K562 (cell line): ENCODE measurements around the gene SHMT1. TPM values are rescaled to one million over a fixed set of nuclear protein-coding genes. Genes with fewer than 3 reads are reported as not detected.

Experiments used
- ATAC-seq: fragments of 200-7000 bp; cut with Tn5 transposase; 3 replicates; pipeline ENCODE4 v1.9.1; 2020; ENCODE audit warnings: moderate library complexity
- BruUV-seq: library from RNA; stranded (reverse); fragments of 400-500 nt; replicated peaks from 2 replicates; lab custom pipeline; 2021; lab: Mats Ljungman, UMichigan
- CTCF ChIA-PET: fragments of 300-600 bp; formaldehyde crosslinking; extraction: SDS; loops from one replicate; lab custom pipeline; 2021; ENCODE audit warnings: low intra/inter-chr PET ratio; lab: Yijun Ruan, JAX
- POLR2A ChIA-PET: fragments of 300-600, 350-650 bp; sonication (Branson Sonifier 250); formaldehyde crosslinking; extraction: SDS; loops from one replicate; lab custom pipeline; 2021; ENCODE audit warnings: antibody characterized with exemption, inconsistent platforms; lab: Yijun Ruan, JAX
- DNase-seq, 4 experiments: peaks; one replicate each; pipeline versions ENCODE4 v3.0.0 to v3.0.0-alpha.2; 2011 to 2018; ENCODE audit warnings: low spot score in 3 of 4, mixed read lengths in 3 of 4; ENCODE audit errors: extremely low read depth in 1 of 4
- FAIRE-seq: peaks from 2 replicates; lab custom pipeline; 2011; peaks lifted over from hg19 to GRCh38; lab: Jason Lieb, UNC
- H2AFZ ChIP-seq: 2 replicates; pipeline ENCODE4 v1.6.0; 2011; ENCODE audit warnings: low read depth, low read length, control low read depth, inconsistent platforms
- H3K27ac ChIP-seq: fragments of 200-600 bp; 3 replicates; pipeline ENCODE4 v1.8.0; 2011; ENCODE audit warnings: low read depth, mild to moderate bottlenecking, control low read depth, inconsistent platforms, low read length, moderate library complexity, mixed read lengths; ENCODE audit errors: extremely low read depth
- H3K27me3 ChIP-seq, 2 experiments: fragments of 300-600 bp in 1 of 2; 2 replicates in 1 of 2; 3 replicates in 1 of 2; pipeline versions ENCODE4 v1.6.0 to v1.8.0; 2011; ENCODE audit warnings: inconsistent platforms in 2 of 2, low read length in 2 of 2, mild to moderate bottlenecking in 1 of 2, mixed read lengths in 1 of 2, moderate library complexity in 1 of 2; ENCODE audit not compliant: control insufficient read depth in 2 of 2, insufficient read depth in 2 of 2
- H3K36me3 ChIP-seq: fragments of 300-600 bp; 3 replicates; pipeline ENCODE4 v1.8.0; 2011; ENCODE audit warnings: mild to moderate bottlenecking, low read length, inconsistent platforms; ENCODE audit not compliant: control insufficient read depth, insufficient read depth
- H3K4me1 ChIP-seq, 2 experiments: fragments of 200-600 bp in 1 of 2; replicated peaks in 1 of 2; 2 replicates in 1 of 2; 3 replicates in 1 of 2; pipeline versions ENCODE4 v1.5.1 to v1.8.0; 2011; ENCODE audit warnings: inconsistent platforms in 2 of 2, low read length in 2 of 2, mild to moderate bottlenecking in 1 of 2, mixed read lengths in 1 of 2, moderate library complexity in 1 of 2; ENCODE audit not compliant: control insufficient read depth in 2 of 2, insufficient read depth in 2 of 2
- H3K4me2 ChIP-seq: 2 replicates; pipeline ENCODE4 v1.6.1; 2011; ENCODE audit warnings: low read length, control low read depth, inconsistent platforms, mixed read lengths; ENCODE audit not compliant: insufficient read depth
- H3K4me3 ChIP-seq: fragments of 200-600 bp; sonication (generic), shearing (Covaris generic); 2 replicates; pipeline ENCODE4 v1.5.1; 2016; ENCODE audit warnings: control low read depth, inconsistent platforms
- H3K79me2 ChIP-seq: fragments of 200-600 bp; 3 replicates; pipeline ENCODE4 v1.8.0; 2011; ENCODE audit warnings: low read length, inconsistent platforms; ENCODE audit not compliant: control insufficient read depth, insufficient read depth
- H3K9ac ChIP-seq, 2 experiments: 2 replicates each; pipeline versions ENCODE4 v1.6.0 to v1.6.1; 2011; ENCODE audit warnings: low read depth in 2 of 2, low read length in 2 of 2, control low read depth in 1 of 2, inconsistent platforms in 1 of 2, mild to moderate bottlenecking in 1 of 2, mixed read lengths in 1 of 2; ENCODE audit not compliant: insufficient read depth in 1 of 2
- H3K9me1 ChIP-seq: one replicate; pipeline ENCODE4 v1.6.0; 2011; ENCODE audit warnings: inconsistent platforms, mild to moderate bottlenecking, low read length, moderate library complexity; ENCODE audit not compliant: control insufficient read depth, insufficient read depth
- H3K9me3 ChIP-seq: replicated peaks from 2 replicates; pipeline ENCODE4 v1.5.1; 2011; ENCODE audit warnings: low read depth, low read length, inconsistent platforms; ENCODE audit not compliant: control insufficient read depth, insufficient read depth
- H4K20me1 ChIP-seq: replicated peaks from 2 replicates; pipeline ENCODE4 v1.6.1; 2011; ENCODE audit warnings: low read length, inconsistent platforms, mixed read lengths; ENCODE audit not compliant: control insufficient read depth, insufficient read depth
- ATF4 ChIP-seq: fragments of 450-650 bp; formaldehyde crosslinking; IDR thresholded peaks from 2 replicates; pipeline ENCODE4 v1.4.0; 2022; ENCODE audit warnings: mild to moderate bottlenecking, moderate library complexity
- BCOR ChIP-seq: fragments of 450-650 bp; IDR thresholded peaks from 2 replicates; pipeline ENCODE4 v1.6.1; 2016
- HDAC1 ChIP-seq, 2 experiments: fragments of 450-650 bp; IDR thresholded peaks; 2 replicates each; pipeline ENCODE4 v1.6.1; 2016 to 2017; ENCODE audit warnings: inconsistent platforms in 1 of 2, mild to moderate bottlenecking in 1 of 2, moderate library complexity in 1 of 2
- KDM1A ChIP-seq, 2 experiments: fragments of 450-650 bp; IDR thresholded peaks; 2 replicates each; pipeline ENCODE4 v1.6.1; 2016; ENCODE audit warnings: mild to moderate bottlenecking in 2 of 2
- NFIC ChIP-seq: fragments of 450-650 bp; IDR thresholded peaks from 2 replicates; pipeline ENCODE4 v1.6.1; 2017; ENCODE audit warnings: mild to moderate bottlenecking, inconsistent platforms
- RCOR1 ChIP-seq, 2 experiments: IDR thresholded peaks; 2 replicates each; pipeline ENCODE4 v1.6.1; 2012; ENCODE audit warnings: low read depth in 2 of 2, low read length in 2 of 2, borderline replicate concordance in 1 of 2, improper control_type of control experiment in 1 of 2
- SMAD1 ChIP-seq: fragments of 150-350 bp; IDR thresholded peaks from 2 replicates; pipeline ENCODE4 v1.6.1; 2014; ENCODE audit warnings: low read length, low read depth; ENCODE audit not compliant: partially characterized antibody
- SRSF9 ChIP-seq: fragments of 200-400 bp; formaldehyde crosslinking; IDR thresholded peaks from 2 replicates; pipeline ENCODE4 v1.6.1; 2017; ENCODE audit warnings: low read depth, low read length, borderline replicate concordance
- ZBTB8A ChIP-seq: fragments of 450-650 bp; IDR thresholded peaks from 2 replicates; pipeline ENCODE4 v1.6.1; 2018; ENCODE audit warnings: mild to moderate bottlenecking, moderate library complexity; ENCODE audit not compliant: partially characterized antibody
- ZNF224 ChIP-seq: sonication (generic); formaldehyde crosslinking; IDR thresholded peaks from 2 replicates; pipeline ENCODE4 v1.8.0; 2022; ENCODE audit warnings: mild to moderate bottlenecking, missing genetic modification reagents
- ZNF695 ChIP-seq: fragments of 450-650 bp; formaldehyde crosslinking; IDR thresholded peaks from 2 replicates; pipeline ENCODE4 v1.4.0; 2020; ENCODE audit warnings: mild to moderate bottlenecking, moderate library complexity
- WGBS: fragments of 100-300 bp; shearing (Covaris generic); methylation state at CpG from one replicate; pipeline ENCODE4 v1.1.6; 2016; ENCODE audit warnings: low coverage, mixed read lengths; ENCODE audit not compliant: insufficient coverage; ENCODE audit errors: missing lambda C conversion rate; 5-methylcytosine and 5-hydroxymethylcytosine counted together
- in situ Hi-C: fragments of 300-500 bp; cut with MboI; formaldehyde crosslinking; loops from 4 replicates; pipeline ENCODE4 v1.15.0; 2018; ENCODE audit warnings: inconsistent platforms, mixed read lengths
- intact Hi-C: fragments of 100-400 bp; cut with micrococcal nuclease; formaldehyde crosslinking; loops from 2 replicates; pipeline ENCODE4 v1.14.2; 2022
- polyA plus RNA-seq, 8 experiments: library from polyadenylated mRNA; depleted of rRNA in 4 of 8; stranded (reverse) in 5 of 8; unstranded in 3 of 8; fragments of >200 nt; fragmentation: Nextera tagmentation in 2 of 8; fragmentation: Illumina TruSeq in 1 of 8; extraction: Ambion mirVana in 2 of 8; extraction: Trizol in 1 of 8; gene quantifications; 2 replicates each; pipeline versions ENCODE4 v1.2.1 to v1.2.3, GENCODE V29; 2011 to 2014; ENCODE audit warnings: inconsistent platforms in 1 of 8, missing spikeins in 1 of 8
- total RNA-seq, 7 experiments: library from RNA; depleted of rRNA in 6 of 7; stranded (reverse); fragments of >200 nt in 6 of 7; fragmentation: Illumina TruSeq in 2 of 7; extraction: Trizol in 2 of 7; gene quantifications; 2 replicates each; pipeline versions ENCODE4 v1.2.1 to v1.2.3, GENCODE V29; 2011 to 2021; ENCODE audit warnings: low replicate concordance in 1 of 7

SHMT1 gene
- total and polyA plus RNA-seq, 9 of the 15 experiments (the other 6 are each of a cell fraction or from before 2014, with no cell fraction given) = 3.3 to 31.2 (median 23.3) TPM

DNA sequence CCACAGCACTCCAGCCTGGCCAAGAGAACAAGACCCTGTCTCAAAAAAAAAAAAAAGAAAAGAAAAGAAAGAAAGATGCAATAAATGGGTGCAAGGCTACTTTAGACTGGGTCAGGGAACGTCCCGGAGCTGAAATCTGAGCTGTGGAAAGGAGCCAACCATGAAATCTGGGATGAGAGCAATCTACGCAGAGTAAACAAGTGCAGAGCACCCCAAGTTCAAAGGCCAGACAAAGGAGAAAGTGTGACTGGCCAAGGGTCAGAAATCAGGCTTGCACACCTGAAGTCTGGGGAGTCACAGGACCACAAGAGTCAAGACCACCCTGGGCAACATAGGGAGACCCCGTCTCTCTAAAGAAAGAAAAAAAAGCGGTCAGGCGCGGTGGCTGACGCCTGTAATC, 2.8 kb downstream of the SHMT1 start:
- no peak for TF ChIP-seq SMAD1
- 0 out of 4 replicates have a peak, but pooled peaks of 1 of the 2 experiments have one; percentile 31 for TF ChIP-seq HDAC1 (IDR thresholded peaks at IDR 0.05)
- TF ChIP-seq BCOR = no peak
- peak in 1 of 2 experiments; percentile 48; a peak in 1 of 4 replicates for TF ChIP-seq RCOR1 (IDR thresholded peaks at IDR 0.05; ENCODE audit: borderline replicate concordance in 1 of 2, low read depth in 2 of 2, low read length in 2 of 2)
- TF ChIP-seq KDM1A (IDR thresholded peaks at IDR 0.05) = peak; percentile 81 to 84
- TF ChIP-seq NFIC = 0 out of 2 replicates have a peak, but pooled peaks have one; percentile 21
- Histone ChIP-seq H3K4me2 (no peak overlapping the region), H2AFZ (no peak overlapping the region), H3K9me3 (no peaks in the 10 kb centered on the region), H3K4me1 (peaks cover 0 to 14% of the 10 kb centered on the region in 2 experiments; a peak in 2 of 5 replicates), H3K79me2 (peaks cover 18% of the 10 kb centered on the region), H3K9ac (no peak overlapping the region), H3K4me3 (no peak overlapping the region), H4K20me1 (no peaks in the 10 kb centered on the region), H3K27me3 (no peaks in the 10 kb centered on the region), H3K36me3 (peaks cover 11% of the 10 kb centered on the region; the same call in 1 of the 3 replicates), H3K9me1 (no peaks in the 10 kb centered on the region), H3K27ac (no peak overlapping the region)
- ChIA-PET POLR2A (no interaction called here), CTCF (no interaction called here)
- BruUV-seq = no TSS peak
- FAIRE-seq (no peak), ATAC-seq (no peak), DNase-seq (no peak)
- 84% methylated on average over 7 of the region's 8 CpGs for WGBS
- intact Hi-C loops = no loop called here
- in situ Hi-C loops = no loop called here

- H3K9ac ChIP-seq = no peak overlapping the region
- no peak overlapping the region for H2AFZ ChIP-seq
- no TSS peak for BruUV-seq
- H3K4me1 ChIP-seq = no peaks in the 10 kb centered on the region
- TF ChIP-seq ATF4 (CRISPR knock-in tag) (no peak), ZNF695 (CRISPR knock-in tag) (no peak), ZBTB8A (no peak), ZNF224 (CRISPR knock-in tag) (no peak), SRSF9 (no peak)
- TF ChIP-seq, all 486 proteins: peak for 0
- in situ Hi-C loops = no loop called here
- ATAC-seq (no peak), FAIRE-seq (no peak), DNase-seq (no peak)
- POLR2A ChIA-PET = no interaction called here
- Histone ChIP-seq H3K9me3 (no peaks in the 10 kb centered on the region), H3K79me2 (peaks cover under 1% of the 10 kb centered on the region; the same call in 2 of the 3 replicates), H3K27me3 (no peaks in the 10 kb centered on the region), H3K4me2 (no peak overlapping the region), H3K4me3 (no peak overlapping the region), H3K9me1 (no peaks in the 10 kb centered on the region), H4K20me1 (no peaks in the 10 kb centered on the region), H3K27ac (no peak overlapping the region), H3K36me3 (peaks cover 34% of the 10 kb centered on the region; the same call in 2 of the 3 replicates)
- 92% methylated on average over 10 of the region's 10 CpGs for WGBS
- intact Hi-C loops = no loop called here
- CTCF ChIA-PET = no interaction called here
These were observed 6.7 kb downstream of the SHMT1 start for GRCh38 chr17:18356624-18357023.
